GM12875 (cell line): ENCODE results near the gene CXCL8.

Source experiments
- H3K4me3 ChIP-seq: one replicate; pipeline ENCODE4 v1.5.1; 2011; ENCODE audit warnings: low read depth, low read length, control low read depth
- TF ChIP-seq, protein P1 (sequence below): IDR thresholded peaks from 2 replicates; pipeline ENCODE4 v1.5.1; 2011; ENCODE audit warnings: low read depth, mild to moderate bottlenecking, control low read depth, inconsistent platforms, low read length, moderate library complexity, borderline replicate concordance; ENCODE audit not compliant: insufficient read depth

CXCL8 gene

DNA sequence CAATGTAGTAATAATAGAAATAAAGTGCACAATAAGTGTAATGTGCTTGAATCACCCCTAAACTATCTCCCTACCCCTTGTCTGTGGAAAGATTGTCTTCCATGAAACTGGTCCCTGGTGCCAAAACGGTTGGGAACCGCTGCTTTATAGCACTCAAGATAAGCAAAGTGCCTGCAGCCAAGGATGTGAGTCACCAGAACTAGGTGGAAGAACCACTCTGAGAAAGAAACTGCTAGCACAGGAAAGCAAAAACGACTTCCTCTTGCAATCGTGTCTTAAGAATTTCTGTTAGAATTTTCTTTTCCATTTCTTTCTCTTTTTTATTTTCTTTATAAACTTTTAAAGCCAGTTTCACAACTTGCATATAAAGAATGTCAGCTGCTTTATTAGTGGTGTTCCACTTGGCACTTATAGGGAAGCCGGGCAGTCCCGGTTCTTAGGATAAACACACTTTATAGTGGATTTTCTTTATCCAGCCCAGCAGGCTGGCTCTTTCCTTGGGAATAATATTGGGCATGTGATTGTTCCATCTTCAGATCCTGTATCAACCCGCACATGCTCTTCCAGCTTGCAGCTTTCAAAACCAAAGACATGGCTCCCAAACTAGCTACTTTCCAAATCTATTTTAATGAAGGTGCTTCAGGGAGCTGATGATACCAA, 32.3 kb upstream of the CXCL8 start:
- no peak overlapping the region for H3K4me3 ChIP-seq
- TF ChIP-seq, protein P1, sequence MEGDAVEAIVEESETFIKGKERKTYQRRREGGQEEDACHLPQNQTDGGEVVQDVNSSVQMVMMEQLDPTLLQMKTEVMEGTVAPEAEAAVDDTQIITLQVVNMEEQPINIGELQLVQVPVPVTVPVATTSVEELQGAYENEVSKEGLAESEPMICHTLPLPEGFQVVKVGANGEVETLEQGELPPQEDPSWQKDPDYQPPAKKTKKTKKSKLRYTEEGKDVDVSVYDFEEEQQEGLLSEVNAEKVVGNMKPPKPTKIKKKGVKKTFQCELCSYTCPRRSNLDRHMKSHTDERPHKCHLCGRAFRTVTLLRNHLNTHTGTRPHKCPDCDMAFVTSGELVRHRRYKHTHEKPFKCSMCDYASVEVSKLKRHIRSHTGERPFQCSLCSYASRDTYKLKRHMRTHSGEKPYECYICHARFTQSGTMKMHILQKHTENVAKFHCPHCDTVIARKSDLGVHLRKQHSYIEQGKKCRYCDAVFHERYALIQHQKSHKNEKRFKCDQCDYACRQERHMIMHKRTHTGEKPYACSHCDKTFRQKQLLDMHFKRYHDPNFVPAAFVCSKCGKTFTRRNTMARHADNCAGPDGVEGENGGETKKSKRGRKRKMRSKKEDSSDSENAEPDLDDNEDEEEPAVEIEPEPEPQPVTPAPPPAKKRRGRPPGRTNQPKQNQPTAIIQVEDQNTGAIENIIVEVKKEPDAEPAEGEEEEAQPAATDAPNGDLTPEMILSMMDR: no peak

DNA sequence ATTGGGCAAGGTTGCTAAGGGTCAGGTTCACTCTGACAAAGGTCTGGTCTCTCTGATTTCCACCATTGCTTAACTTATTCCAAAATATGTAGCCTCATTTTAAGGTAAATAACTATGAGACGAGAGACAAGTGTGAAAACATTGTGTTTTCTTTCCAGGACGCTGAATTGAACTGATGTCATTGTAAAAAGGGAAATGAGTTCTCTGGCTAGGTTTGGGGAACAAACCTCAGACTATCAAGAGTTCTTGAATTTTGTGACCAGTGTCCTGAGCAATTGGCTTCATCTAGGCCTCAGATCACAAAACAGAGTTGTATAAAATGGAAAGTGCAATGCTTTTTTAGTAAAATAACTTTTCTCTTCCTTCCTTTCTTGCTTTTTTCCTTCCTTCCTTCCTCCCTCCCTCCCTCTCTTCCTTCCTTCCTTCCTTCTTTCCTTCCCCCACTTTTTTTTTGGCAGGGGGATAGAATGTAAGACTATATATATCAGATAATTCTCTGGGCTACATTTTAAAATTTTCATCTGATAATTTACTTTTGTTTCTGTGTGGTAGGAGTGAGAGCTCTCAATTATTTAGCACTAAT, 30.8 kb upstream of the CXCL8 start:
- no peak overlapping the region for H3K4me3 ChIP-seq
- TF ChIP-seq, protein P1: no peak

DNA sequence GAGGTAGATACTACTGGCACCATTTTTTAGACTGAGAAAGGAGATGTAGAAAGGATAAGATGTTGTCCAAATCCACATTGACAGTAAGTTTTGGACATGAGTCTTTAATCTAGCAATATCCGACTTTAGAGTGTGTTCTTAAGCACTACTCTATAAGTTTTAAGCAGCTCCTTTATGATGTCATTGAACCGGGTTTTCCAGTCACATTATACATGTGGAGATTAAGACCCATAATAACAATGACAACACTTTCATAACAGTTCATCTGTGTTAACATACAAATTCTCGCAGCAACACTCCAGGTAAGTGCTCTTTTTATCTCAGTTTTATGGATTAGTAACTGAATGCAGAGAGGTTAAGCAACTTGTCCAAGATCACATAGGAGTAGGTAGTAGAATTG, 30.3 kb upstream of the CXCL8 start:
- no peak overlapping the region for H3K4me3 ChIP-seq
- TF ChIP-seq, protein P1: no peak

GRCh38 chr4:73711989-73712388, 28.4 kb upstream of the CXCL8 start:
- TF ChIP-seq, protein P1: no peak
- H3K4me3 ChIP-seq: no peak overlapping the region

GRCh38 chr4:73713650-73714049, 26.7 kb upstream of the CXCL8 start:
- TF ChIP-seq, protein P1: no peak
- H3K4me3 ChIP-seq: no peak overlapping the region

DNA sequence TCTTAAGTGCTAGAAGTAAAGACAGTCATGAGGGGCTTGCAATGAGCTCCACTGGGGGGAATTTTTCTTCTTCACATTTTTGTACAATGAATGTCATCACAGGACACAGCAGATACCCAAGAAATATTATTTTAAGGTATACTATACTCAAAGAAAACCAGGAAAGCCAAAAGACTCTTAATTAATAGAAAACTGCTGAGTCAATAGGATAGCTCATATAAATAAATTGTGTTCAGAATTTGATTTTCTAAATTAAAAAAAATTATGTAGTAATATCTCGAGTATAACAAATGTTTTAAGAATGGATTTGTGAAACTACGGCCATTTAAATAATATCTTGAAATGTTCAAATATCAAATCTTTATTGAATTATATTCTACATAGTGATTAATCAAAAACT, 25.7 kb upstream of the CXCL8 start:
- TF ChIP-seq, protein P1: no peak
- H3K4me3 ChIP-seq: no peak overlapping the region

DNA sequence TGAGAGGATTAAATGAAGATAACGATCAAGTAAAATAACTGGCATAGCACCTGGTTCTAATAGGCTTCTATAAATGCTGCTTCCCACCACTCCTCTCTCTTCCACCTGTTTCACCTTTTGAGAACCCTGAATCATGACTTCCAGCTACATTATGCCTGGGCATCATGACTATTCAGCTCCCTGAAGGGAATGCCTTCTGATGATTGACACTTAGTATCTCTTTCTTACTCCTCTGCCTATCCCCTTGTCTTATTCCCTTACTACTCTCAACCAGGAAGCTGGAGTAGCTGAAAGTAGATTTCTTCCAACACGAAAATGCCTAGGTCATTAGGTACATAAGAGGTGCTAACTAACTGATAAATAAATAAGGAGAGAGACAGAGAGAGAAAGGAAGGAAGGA, 24.7 kb upstream of the CXCL8 start:
- TF ChIP-seq, protein P1: no peak

More for the DNA sequence above, 24.7 kb upstream of the CXCL8 start:
- H3K4me3 ChIP-seq: no peak overlapping the region
